ENCODE data around the gene CLIP2.
"Not testable (repeated sequence)": the region's sequence is repeated elsewhere in the genome, so short reads cannot be mapped to it uniquely, and the experiment has no call there.

The CLIP2 gene

DNA sequence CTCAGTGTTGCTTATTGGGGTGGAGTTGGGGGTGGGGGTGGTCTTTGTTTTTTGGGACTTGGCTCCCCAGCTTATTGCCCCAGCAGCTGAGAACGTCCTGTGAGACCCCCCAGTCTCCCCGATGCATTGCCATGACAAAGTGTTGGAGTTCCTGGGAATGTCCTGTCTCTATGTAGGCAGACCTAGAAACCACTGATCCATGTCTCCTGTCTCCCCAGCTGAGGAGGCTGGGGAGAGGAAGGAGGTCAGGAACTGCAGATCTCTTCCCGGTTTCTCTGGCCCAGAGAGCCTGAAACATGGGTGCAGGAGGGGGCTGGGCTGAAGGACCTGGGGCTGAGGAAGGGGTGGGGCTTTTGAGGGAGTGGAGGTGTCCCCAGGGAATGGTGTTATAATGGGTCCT lies 84.3 kb downstream of the CLIP2 start:
- H3K4me3 ChIP-seq (ENCODE audit: low read depth, low read length): no peak overlapping the region
- TF ChIP-seq, protein P1, sequence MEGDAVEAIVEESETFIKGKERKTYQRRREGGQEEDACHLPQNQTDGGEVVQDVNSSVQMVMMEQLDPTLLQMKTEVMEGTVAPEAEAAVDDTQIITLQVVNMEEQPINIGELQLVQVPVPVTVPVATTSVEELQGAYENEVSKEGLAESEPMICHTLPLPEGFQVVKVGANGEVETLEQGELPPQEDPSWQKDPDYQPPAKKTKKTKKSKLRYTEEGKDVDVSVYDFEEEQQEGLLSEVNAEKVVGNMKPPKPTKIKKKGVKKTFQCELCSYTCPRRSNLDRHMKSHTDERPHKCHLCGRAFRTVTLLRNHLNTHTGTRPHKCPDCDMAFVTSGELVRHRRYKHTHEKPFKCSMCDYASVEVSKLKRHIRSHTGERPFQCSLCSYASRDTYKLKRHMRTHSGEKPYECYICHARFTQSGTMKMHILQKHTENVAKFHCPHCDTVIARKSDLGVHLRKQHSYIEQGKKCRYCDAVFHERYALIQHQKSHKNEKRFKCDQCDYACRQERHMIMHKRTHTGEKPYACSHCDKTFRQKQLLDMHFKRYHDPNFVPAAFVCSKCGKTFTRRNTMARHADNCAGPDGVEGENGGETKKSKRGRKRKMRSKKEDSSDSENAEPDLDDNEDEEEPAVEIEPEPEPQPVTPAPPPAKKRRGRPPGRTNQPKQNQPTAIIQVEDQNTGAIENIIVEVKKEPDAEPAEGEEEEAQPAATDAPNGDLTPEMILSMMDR (IDR thresholded peaks at IDR 0.05; ENCODE audit: borderline replicate concordance, insufficient read depth, low read depth, low read length): no peak

DNA sequence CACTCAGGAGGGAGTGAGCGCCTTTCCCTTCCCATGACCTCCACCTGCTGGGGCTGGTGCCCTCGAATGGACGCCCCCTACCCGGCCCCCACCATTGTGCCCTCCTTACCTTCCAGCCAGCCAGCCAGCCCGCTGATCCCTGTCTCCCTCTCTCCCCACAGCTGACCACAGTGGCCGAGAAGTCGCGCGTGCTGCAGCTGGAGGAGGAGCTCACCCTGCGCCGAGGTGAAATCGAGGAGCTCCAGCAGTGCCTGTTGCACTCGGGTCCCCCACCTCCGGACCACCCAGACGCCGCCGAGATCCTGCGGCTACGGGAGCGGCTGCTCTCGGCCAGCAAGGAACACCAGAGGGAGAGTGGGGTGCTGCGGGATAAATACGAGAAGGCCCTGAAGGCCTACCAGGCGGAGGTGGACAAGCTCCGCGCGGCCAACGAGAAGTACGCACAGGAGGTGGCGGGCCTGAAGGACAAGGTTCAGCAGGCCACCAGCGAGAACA lies 86.6 kb downstream of the CLIP2 start:
- H3K4me3 ChIP-seq (ENCODE audit: low read depth, low read length): no peak overlapping the region
- TF ChIP-seq, protein P1 (IDR thresholded peaks at IDR 0.05; ENCODE audit: borderline replicate concordance, insufficient read depth, low read depth, low read length): no peak

DNA sequence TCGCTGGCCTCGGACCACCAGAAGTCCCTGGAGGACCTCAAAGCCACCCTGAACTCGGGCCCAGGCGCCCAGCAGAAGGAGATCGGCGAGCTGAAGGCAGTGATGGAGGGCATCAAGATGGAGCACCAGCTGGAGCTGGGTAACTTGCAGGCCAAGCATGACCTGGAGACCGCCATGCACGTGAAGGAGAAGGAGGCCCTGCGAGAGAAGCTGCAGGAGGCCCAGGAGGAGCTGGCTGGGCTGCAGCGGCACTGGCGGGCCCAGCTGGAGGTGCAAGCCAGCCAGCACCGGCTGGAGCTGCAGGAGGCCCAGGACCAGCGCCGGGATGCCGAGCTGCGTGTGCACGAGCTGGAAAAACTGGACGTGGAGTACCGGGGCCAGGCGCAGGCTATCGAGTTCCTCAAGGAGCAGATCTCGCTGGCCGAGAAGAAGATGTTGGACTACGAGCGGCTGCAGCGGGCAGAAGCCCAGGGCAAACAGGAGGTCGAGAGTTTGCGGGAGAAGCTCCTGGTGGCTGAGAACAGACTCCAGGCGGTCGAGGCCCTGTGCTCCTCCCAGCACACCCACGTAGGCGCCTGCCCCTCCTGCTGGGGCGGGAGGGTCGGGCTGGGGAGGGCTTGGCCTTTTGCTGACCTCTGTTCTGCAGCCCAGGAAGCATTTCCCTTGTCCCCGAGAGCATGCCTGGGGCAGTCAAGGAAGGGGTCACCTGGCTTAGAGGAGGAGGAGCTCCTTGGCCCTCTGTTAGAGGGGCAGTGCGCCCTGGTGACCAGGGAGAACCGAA lies 87.2 kb downstream of the CLIP2 start:
- TF ChIP-seq, protein P1 (IDR thresholded peaks at IDR 0.05; ENCODE audit: borderline replicate concordance, insufficient read depth, low read depth, low read length): no peak
- H3K4me3 ChIP-seq (ENCODE audit: low read depth, low read length): no peak overlapping the region

GRCh38 chr7:74379938-74380337 lies 90.7 kb downstream of the CLIP2 start:
- TF ChIP-seq, protein P1 (IDR thresholded peaks at IDR 0.05; ENCODE audit: borderline replicate concordance, insufficient read depth, low read depth, low read length): no peak
- no peak overlapping the region for H3K4me3 ChIP-seq (ENCODE audit: low read depth, low read length)

- TF ChIP-seq, protein P1 (IDR thresholded peaks at IDR 0.05; ENCODE audit: borderline replicate concordance, insufficient read depth, low read depth, low read length): no peak
Observed at GRCh38 chr7:74380720-74381119, 91.5 kb downstream of the CLIP2 start.

DNA sequence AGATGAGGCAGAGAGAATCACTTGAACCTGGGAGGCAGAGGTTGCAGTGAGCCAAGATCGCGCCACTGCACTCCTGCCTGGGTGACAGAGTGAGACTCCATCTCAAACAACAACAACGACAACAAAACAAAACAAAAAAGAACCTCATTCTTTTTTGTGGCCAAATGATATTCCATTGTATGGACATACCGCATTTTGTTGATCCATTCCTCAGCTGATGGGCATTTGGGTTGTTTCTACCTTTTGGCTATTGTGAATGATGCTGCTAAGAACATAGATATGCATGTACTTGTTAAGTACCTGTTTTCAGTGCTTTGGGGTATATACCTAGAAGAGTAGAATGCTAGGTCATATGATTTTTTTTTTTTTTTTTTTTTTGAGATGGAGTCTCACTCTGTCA lies 94.9 kb downstream of the CLIP2 start:
- H3K4me3 ChIP-seq (ENCODE audit: low read depth, low read length): not testable (repeated sequence)

More at GRCh38 chr7:74380720-74381119, 91.5 kb downstream of the CLIP2 start:
- H3K4me3 ChIP-seq (ENCODE audit: low read depth, low read length): no peak overlapping the region

- not testable (repeated sequence) for H3K4me3 ChIP-seq (ENCODE audit: low read depth, low read length)
Observed at GRCh38 chr7:74384854-74385253, 95.6 kb downstream of the CLIP2 start.

DNA sequence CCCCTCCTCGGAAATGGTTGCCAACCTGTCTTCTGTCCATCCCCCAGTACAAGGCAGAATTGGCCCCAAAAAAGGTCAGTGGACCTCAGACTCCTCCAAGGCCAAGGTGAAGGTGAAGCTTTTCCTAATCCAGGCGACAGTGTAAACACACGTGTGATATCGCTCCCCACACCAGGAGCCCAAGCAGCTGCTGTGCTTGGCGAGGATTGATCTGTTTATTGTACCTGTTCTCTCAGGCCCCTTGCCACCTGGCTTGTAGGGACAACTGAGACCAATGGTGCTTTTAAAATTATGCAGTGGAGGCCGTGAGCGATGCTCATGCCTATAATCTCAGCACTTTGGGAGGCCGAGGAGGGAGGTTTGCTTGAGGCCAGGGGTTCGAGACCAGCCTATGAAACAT lies 98.4 kb downstream of the CLIP2 start:
- TF ChIP-seq, protein P1 (IDR thresholded peaks at IDR 0.05; ENCODE audit: borderline replicate concordance, insufficient read depth, low read depth, low read length): no peak
- no peak overlapping the region for H3K4me3 ChIP-seq (ENCODE audit: low read depth, low read length)
